RPMI7951 (cell line): ENCODE measurements around the gene POLD4. TPM values are rescaled to one million over a fixed set of nuclear protein-coding genes. Genes with fewer than 3 reads are reported as not detected.

Experiments
- DNase-seq: peaks from one replicate; pipeline ENCODE4 v3.0.0-alpha.2; 2012; ENCODE audit warnings: low read depth
- total RNA-seq: library from RNA; depleted of rRNA; stranded (reverse); fragments of >200 nt; shearing (Covaris generic); gene quantifications from 2 replicates; pipeline ENCODE4 v1.2.3, GENCODE V29; 2014

Gene POLD4
- total RNA-seq, 1 experiment from 2014 or later, result 68.0 TPM

GRCh38 chr11:67371189-67371910, 18.0 kb upstream of the POLD4 start:
- DNase-seq, result peak; percentile 51

- DNase-seq, result no peak
Observed at GRCh38 chr11:67370351-67371076, 17.2 kb upstream of the POLD4 start.

GRCh38 chr11:67369801-67370284, 16.5 kb upstream of the POLD4 start:
- no peak for DNase-seq

- DNase-seq, result no peak
Observed at GRCh38 chr11:67369275-67369674, 15.9 kb upstream of the POLD4 start.

- no peak for DNase-seq
Observed at GRCh38 chr11:67368621-67369020, 15.3 kb upstream of the POLD4 start.

- no peak for DNase-seq
Observed at GRCh38 chr11:67367761-67368227, 14.4 kb upstream of the POLD4 start.

- DNase-seq, result no peak
Observed at GRCh38 chr11:67366961-67367760, 13.8 kb upstream of the POLD4 start.

GRCh38 chr11:67366546-67366945, 13.2 kb upstream of the POLD4 start:
- DNase-seq, result no peak

GRCh38 chr11:67365736-67366444, 12.5 kb upstream of the POLD4 start:
- no peak for DNase-seq

- no peak for DNase-seq
Observed at GRCh38 chr11:67364783-67365722, 11.7 kb upstream of the POLD4 start.

- no peak for DNase-seq
Observed at GRCh38 chr11:67364169-67364568, 10.8 kb upstream of the POLD4 start.

- DNase-seq, result peak; percentile 77
Observed at GRCh38 chr11:67357831-67358670, 4.7 kb upstream of the POLD4 start.

- DNase-seq, result peak; percentile 77
Observed at GRCh38 chr11:67356864-67357561, 3.7 kb upstream of the POLD4 start.

- no peak for DNase-seq
Observed at GRCh38 chr11:67356387-67356863, 3.1 kb upstream of the POLD4 start.

- DNase-seq, result no peak
Observed at GRCh38 chr11:67355794-67356386, 2.5 kb upstream of the POLD4 start.

- no peak for DNase-seq
Observed at GRCh38 chr11:67355023-67355793, 1.9 kb upstream of the POLD4 start.
